HEK293 (cell line): ENCODE measurements around the gene POLR2E.
A peak's percentile ranks its signal among the peaks of the same experiment; 100 is the strongest.

Experiments
- AEBP2 ChIP-seq: fragments of 450-650 bp; formaldehyde crosslinking; IDR thresholded peaks from 2 replicates; pipeline ENCODE4 v1.5.1; 2016; ENCODE audit warnings: missing biosample characterization, missing genetic modification characterization, borderline replicate concordance
- BCL11A ChIP-seq: fragments of 450-650 bp; formaldehyde crosslinking; IDR thresholded peaks from 2 replicates; pipeline ENCODE4 v1.5.1; 2016; ENCODE audit warnings: low read depth, missing biosample characterization, missing genetic modification characterization
- PATZ1 ChIP-seq: fragments of 450-650 bp; formaldehyde crosslinking; IDR thresholded peaks from 2 replicates; pipeline ENCODE4 v1.5.1; 2016; ENCODE audit warnings: missing biosample characterization, missing genetic modification characterization
- ZFHX2 ChIP-seq: fragments of 450-650 bp; formaldehyde crosslinking; conservative IDR thresholded peaks from 2 replicates; pipeline ENCODE4 v1.5.1; 2016; ENCODE audit warnings: missing biosample characterization, missing genetic modification characterization
- ZFP3 ChIP-seq: fragments of 450-650 bp; formaldehyde crosslinking; IDR thresholded peaks from 2 replicates; pipeline ENCODE4 v1.5.1; 2016; ENCODE audit warnings: low read depth, missing biosample characterization, missing genetic modification characterization
- ZNF114 ChIP-seq: fragments of 450-650 bp; formaldehyde crosslinking; IDR thresholded peaks from 2 replicates; pipeline ENCODE4 v1.5.0; 2017; ENCODE audit warnings: missing biosample characterization, missing genetic modification characterization
- ZNF132 ChIP-seq: fragments of 450-650 bp; formaldehyde crosslinking; IDR thresholded peaks from 2 replicates; pipeline ENCODE4 v1.5.1; 2017; ENCODE audit warnings: missing biosample characterization, missing genetic modification characterization, borderline replicate concordance
- ZNF138 ChIP-seq: fragments of 450-650 bp; formaldehyde crosslinking; IDR thresholded peaks from 2 replicates; pipeline ENCODE4 v1.5.1; 2016; ENCODE audit warnings: missing biosample characterization, missing genetic modification characterization, borderline replicate concordance
- ZNF155 ChIP-seq: fragments of 450-650 bp; formaldehyde crosslinking; IDR thresholded peaks from 2 replicates; pipeline ENCODE4 v1.5.1; 2016; ENCODE audit warnings: missing biosample characterization, missing genetic modification characterization
- ZNF266 ChIP-seq: fragments of 450-650 bp; formaldehyde crosslinking; IDR thresholded peaks from 2 replicates; pipeline ENCODE4 v1.5.1; 2016; ENCODE audit warnings: missing biosample characterization, missing genetic modification characterization, low read depth
- ZNF324 ChIP-seq: fragments of 450-650 bp; formaldehyde crosslinking; IDR thresholded peaks from 2 replicates; pipeline ENCODE4 v1.5.1; 2016; ENCODE audit warnings: missing biosample characterization, missing genetic modification characterization
- ZNF335 ChIP-seq: fragments of 450-650 bp; formaldehyde crosslinking; conservative IDR thresholded peaks from 2 replicates; pipeline ENCODE4 v1.5.1; 2016; ENCODE audit warnings: missing biosample characterization, missing genetic modification characterization
- ZNF548 ChIP-seq: fragments of 450-650 bp; formaldehyde crosslinking; IDR thresholded peaks from 2 replicates; pipeline ENCODE4 v1.5.1; 2016; ENCODE audit warnings: missing biosample characterization, missing genetic modification characterization
- ZNF558 ChIP-seq: fragments of 450-650 bp; formaldehyde crosslinking; IDR thresholded peaks from 2 replicates; pipeline ENCODE4 v1.5.1; 2016; ENCODE audit warnings: missing biosample characterization, missing genetic modification characterization
- ZNF645 ChIP-seq: fragments of 450-650 bp; formaldehyde crosslinking; IDR thresholded peaks from 2 replicates; pipeline ENCODE4; 2016; ENCODE audit warnings: missing biosample characterization, missing genetic modification characterization
- ZNF837 ChIP-seq: fragments of 450-650 bp; formaldehyde crosslinking; IDR thresholded peaks from 2 replicates; pipeline ENCODE4 v1.5.1; 2016; ENCODE audit warnings: missing biosample characterization, missing genetic modification characterization
- TF ChIP-seq, protein P1 (sequence below): fragments of 450-650 bp; formaldehyde crosslinking; IDR thresholded peaks from 2 replicates; pipeline ENCODE4 v1.5.1; 2016; ENCODE audit warnings: missing biosample characterization, missing genetic modification characterization
- TF ChIP-seq, protein P2 (sequence below): fragments of 450-650 bp; formaldehyde crosslinking; IDR thresholded peaks from 2 replicates; pipeline ENCODE4 v1.5.1; 2016; ENCODE audit warnings: missing biosample characterization, missing genetic modification characterization
- TF ChIP-seq, protein P3 (sequence below): fragments of 450-650 bp; formaldehyde crosslinking; IDR thresholded peaks from 2 replicates; pipeline ENCODE4 v1.5.1; 2016; ENCODE audit warnings: missing biosample characterization, missing genetic modification characterization

POLR2E gene

GRCh38 chr19:1068009-1069001 lies 26.9 kb downstream of the POLR2E start (continued):
- TF ChIP-seq, protein P1, sequence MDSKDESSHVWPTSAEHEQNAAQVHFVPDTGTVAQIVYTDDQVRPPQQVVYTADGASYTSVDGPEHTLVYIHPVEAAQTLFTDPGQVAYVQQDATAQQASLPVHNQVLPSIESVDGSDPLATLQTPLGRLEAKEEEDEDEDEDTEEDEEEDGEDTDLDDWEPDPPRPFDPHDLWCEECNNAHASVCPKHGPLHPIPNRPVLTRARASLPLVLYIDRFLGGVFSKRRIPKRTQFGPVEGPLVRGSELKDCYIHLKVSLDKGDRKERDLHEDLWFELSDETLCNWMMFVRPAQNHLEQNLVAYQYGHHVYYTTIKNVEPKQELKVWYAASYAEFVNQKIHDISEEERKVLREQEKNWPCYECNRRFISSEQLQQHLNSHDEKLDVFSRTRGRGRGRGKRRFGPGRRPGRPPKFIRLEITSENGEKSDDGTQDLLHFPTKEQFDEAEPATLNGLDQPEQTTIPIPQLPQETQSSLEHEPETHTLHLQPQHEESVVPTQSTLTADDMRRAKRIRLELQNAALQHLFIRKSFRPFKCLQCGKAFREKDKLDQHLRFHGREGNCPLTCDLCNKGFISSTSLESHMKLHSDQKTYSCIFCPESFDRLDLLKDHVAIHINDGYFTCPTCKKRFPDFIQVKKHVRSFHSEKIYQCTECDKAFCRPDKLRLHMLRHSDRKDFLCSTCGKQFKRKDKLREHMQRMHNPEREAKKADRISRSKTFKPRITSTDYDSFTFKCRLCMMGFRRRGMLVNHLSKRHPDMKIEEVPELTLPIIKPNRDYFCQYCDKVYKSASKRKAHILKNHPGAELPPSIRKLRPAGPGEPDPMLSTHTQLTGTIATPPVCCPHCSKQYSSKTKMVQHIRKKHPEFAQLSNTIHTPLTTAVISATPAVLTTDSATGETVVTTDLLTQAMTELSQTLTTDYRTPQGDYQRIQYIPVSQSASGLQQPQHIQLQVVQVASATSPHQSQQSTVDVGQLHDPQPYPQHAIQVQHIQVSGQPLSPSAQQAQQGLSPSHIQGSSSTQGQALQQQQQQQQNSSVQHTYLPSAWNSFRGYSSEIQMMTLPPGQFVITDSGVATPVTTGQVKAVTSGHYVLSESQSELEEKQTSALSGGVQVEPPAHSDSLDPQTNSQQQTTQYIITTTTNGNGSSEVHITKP: peak; percentile 48
- no peak for TF ChIP-seq PATZ1 (tag by site-specific recombination)
- TF ChIP-seq AEBP2 (tag by site-specific recombination): no peak
- TF ChIP-seq ZNF324 (tag by site-specific recombination): no peak
- TF ChIP-seq ZFP3 (tag by site-specific recombination): peak; percentile 98
- TF ChIP-seq, protein P2, sequence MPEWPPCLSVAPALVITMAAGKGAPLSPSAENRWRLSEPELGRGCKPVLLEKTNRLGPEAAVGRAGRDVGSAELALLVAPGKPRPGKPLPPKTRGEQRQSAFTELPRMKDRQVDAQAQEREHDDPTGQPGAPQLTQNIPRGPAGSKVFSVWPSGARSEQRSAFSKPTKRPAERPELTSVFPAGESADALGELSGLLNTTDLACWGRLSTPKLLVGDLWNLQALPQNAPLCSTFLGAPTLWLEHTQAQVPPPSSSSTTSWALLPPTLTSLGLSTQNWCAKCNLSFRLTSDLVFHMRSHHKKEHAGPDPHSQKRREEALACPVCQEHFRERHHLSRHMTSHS (tag by site-specific recombination): no peak
- no peak for TF ChIP-seq ZNF138 (tag by site-specific recombination)
- TF ChIP-seq ZFHX2: peak; percentile 58
- no peak for TF ChIP-seq ZNF548 (tag by site-specific recombination)
- TF ChIP-seq, protein P3, sequence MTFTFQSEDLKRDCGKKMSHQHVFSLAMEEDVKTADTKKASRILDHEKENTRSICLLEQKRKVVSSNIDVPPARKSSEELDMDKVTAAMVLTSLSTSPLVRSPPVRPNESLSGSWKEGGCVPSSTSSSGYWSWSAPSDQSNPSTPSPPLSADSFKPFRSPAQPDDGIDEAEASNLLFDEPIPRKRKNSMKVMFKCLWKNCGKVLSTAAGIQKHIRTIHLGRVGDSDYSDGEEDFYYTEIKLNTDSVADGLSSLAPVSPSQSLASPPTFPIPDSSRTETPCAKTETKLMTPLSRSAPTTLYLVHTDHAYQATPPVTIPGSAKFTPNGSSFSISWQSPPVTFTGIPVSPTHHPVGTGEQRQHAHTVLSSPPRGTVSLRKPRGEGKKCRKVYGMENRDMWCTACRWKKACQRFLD: no peak
- TF ChIP-seq ZNF114: no peak
- peak; percentile 88; the same call in 1 of the 2 replicates for TF ChIP-seq BCL11A (tag by site-specific recombination)
- no peak for TF ChIP-seq ZNF837 (tag by site-specific recombination)
- no peak for TF ChIP-seq ZNF558
- no peak for TF ChIP-seq ZNF335 (tag by site-specific recombination)
- no peak for TF ChIP-seq ZNF155 (tag by site-specific recombination)
- no peak for TF ChIP-seq ZNF645 (tag by site-specific recombination)
- no peak for TF ChIP-seq ZNF132 (tag by site-specific recombination)
- TF ChIP-seq ZNF266: no peak
